HepG2 (cell line): ENCODE measurements around the gene FAM110D. TPM values are rescaled to one million over a fixed set of nuclear protein-coding genes. Genes with fewer than 3 reads are reported as not detected.

Experiments
- BRD4 ChIP-seq: sonication (generic); formaldehyde crosslinking; IDR thresholded peaks from 2 replicates; pipeline ENCODE4 v1.4.0; 2020; ENCODE audit warnings: missing genetic modification reagents
- CCAR2 ChIP-seq: fragments of 200-400 bp; formaldehyde crosslinking; optimal IDR thresholded peaks from 2 replicates; pipeline ENCODE3; 2018; ENCODE audit warnings: low read depth, mild to moderate bottlenecking, low read length, moderate library complexity
- CEBPG ChIP-seq: IDR thresholded peaks from 2 replicates; pipeline ENCODE4 v1.6.1; 2016
- HMGXB4 ChIP-seq, 2 experiments: sonication (generic) in 1 of 2; formaldehyde crosslinking in 1 of 2; IDR thresholded peaks; 2 replicates each; pipeline versions ENCODE4 v1.4.0 to v1.6.1; 2018 to 2020; ENCODE audit warnings: missing genetic modification reagents in 2 of 2, borderline replicate concordance in 1 of 2, low read depth in 1 of 2, mild to moderate bottlenecking in 1 of 2, missing biosample characterization in 1 of 2
- PAWR ChIP-seq: sonication (generic); formaldehyde crosslinking; IDR thresholded peaks from 2 replicates; pipeline ENCODE4 v1.4.0; 2020; ENCODE audit warnings: missing genetic modification reagents, mild to moderate bottlenecking, borderline replicate concordance
- POLR2G ChIP-seq: fragments of 200-400 bp; formaldehyde crosslinking; IDR thresholded peaks from 2 replicates; pipeline ENCODE4 v1.6.1; 2018; ENCODE audit warnings: mild to moderate bottlenecking, low read depth, low read length, moderate library complexity
- TFAP4 ChIP-seq: sonication (generic); IDR thresholded peaks from 2 replicates; pipeline ENCODE4 v1.6.1; 2016; ENCODE audit warnings: low read depth, borderline replicate concordance
- ZNF280D ChIP-seq: sonication (generic); formaldehyde crosslinking; IDR thresholded peaks from 2 replicates; pipeline ENCODE4 v1.5.1; 2020; ENCODE audit warnings: mild to moderate bottlenecking, missing genetic modification reagents
- ZNF335 ChIP-seq: sonication (generic); formaldehyde crosslinking; IDR thresholded peaks from 2 replicates; pipeline ENCODE4 v1.4.0; 2020; ENCODE audit warnings: missing genetic modification reagents
- ZNF512B ChIP-seq: sonication (generic); formaldehyde crosslinking; IDR thresholded peaks from 2 replicates; pipeline ENCODE4 v1.5.1; 2020; ENCODE audit warnings: missing genetic modification reagents, mild to moderate bottlenecking, borderline replicate concordance
- ZNF546 ChIP-seq: sonication (generic); formaldehyde crosslinking; conservative IDR thresholded peaks from 2 replicates; pipeline ENCODE4 v1.8.1; 2023; ENCODE audit warnings: mild to moderate bottlenecking, missing genetic modification reagents
- ZNF570 ChIP-seq: sonication (generic); formaldehyde crosslinking; IDR thresholded peaks from 2 replicates; pipeline ENCODE4 v1.4.0; 2020; ENCODE audit warnings: mild to moderate bottlenecking, missing genetic modification reagents, borderline replicate concordance
- ZNF777 ChIP-seq: sonication (generic); formaldehyde crosslinking; IDR thresholded peaks from 2 replicates; pipeline ENCODE4 v1.4.0; 2020; ENCODE audit warnings: missing genetic modification reagents
- polyA plus RNA-seq, 8 experiments: library from polyadenylated mRNA; depleted of rRNA in 3 of 8; stranded (reverse) in 7 of 8; unstranded in 1 of 8; fragments of >200 nt; fragmentation: Illumina TruSeq in 4 of 8; extraction: Trizol in 4 of 8; gene quantifications; 2 replicates each; pipeline versions ENCODE4 v1.2.1 to v1.2.3, GENCODE V29; 2011 to 2016; ENCODE audit warnings: low read depth in 4 of 8, missing spikeins in 1 of 8, mixed read lengths in 1 of 8; ENCODE audit not compliant: insufficient read depth in 1 of 8
- total RNA-seq, 5 experiments: library from RNA; depleted of rRNA; stranded (reverse); fragments of >200 nt; fragmentation: Illumina TruSeq; extraction: Trizol; gene quantifications; 2 replicates each; pipeline ENCODE4 v1.2.3, GENCODE V29; 2016; ENCODE audit warnings: low read depth in 1 of 5
- TF ChIP-seq, protein P1 (sequence below): IDR thresholded peaks from 2 replicates; pipeline ENCODE4 v1.6.1; 2018; ENCODE audit warnings: missing genetic modification reagents
- TF ChIP-seq, protein P2 (sequence below): sonication (generic); formaldehyde crosslinking; IDR thresholded peaks from 2 replicates; pipeline ENCODE4 v1.8.0; 2022; ENCODE audit warnings: missing genetic modification reagents, low read depth, mild to moderate bottlenecking, borderline replicate concordance
- TF ChIP-seq, protein P3 (sequence below): IDR thresholded peaks from 2 replicates; pipeline ENCODE4 v1.6.1; 2012; ENCODE audit warnings: inconsistent platforms

Gene FAM110D
- total and polyA plus RNA-seq, 2 of the 13 experiments (the other 11 are each of a cell fraction or from before 2014, with no cell fraction given), result not detected

- TF ChIP-seq ZNF570 (no peak), ZNF335 (CRISPR knock-in tag) (0 out of 2 replicates have a peak, but pooled peaks have one; percentile 6), ZNF512B (CRISPR knock-in tag) (no peak; the same call in 1 of the 2 replicates), BRD4 (CRISPR knock-in tag) (0 out of 2 replicates have a peak, but pooled peaks have one; percentile 61), CCAR2 (no peak), PAWR (CRISPR knock-in tag) (no peak), ZNF546 (CRISPR knock-in tag) (peak; percentile 27), TFAP4 (peak; percentile 51; the same call in 1 of the 2 replicates), CEBPG (no peak), POLR2G (peak; percentile 74), HMGXB4 (CRISPR knock-in tag; IDR thresholded peaks at IDR 0.05; ENCODE audit: borderline replicate concordance in 1 of 2, low read depth in 1 of 2) (peak in 1 of 2 experiments; percentile 53; a peak in 1 of 4 replicates), ZNF280D (CRISPR knock-in tag) (0 out of 2 replicates have a peak, but pooled peaks have one; percentile 23), ZNF777 (CRISPR knock-in tag) (peak; percentile 18)
- TF ChIP-seq, protein P1, sequence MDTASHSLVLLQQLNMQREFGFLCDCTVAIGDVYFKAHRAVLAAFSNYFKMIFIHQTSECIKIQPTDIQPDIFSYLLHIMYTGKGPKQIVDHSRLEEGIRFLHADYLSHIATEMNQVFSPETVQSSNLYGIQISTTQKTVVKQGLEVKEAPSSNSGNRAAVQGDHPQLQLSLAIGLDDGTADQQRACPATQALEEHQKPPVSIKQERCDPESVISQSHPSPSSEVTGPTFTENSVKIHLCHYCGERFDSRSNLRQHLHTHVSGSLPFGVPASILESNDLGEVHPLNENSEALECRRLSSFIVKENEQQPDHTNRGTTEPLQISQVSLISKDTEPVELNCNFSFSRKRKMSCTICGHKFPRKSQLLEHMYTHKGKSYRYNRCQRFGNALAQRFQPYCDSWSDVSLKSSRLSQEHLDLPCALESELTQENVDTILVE (CRISPR knock-in tag), result peak; percentile 32; the same call in 1 of the 2 replicates
- TF ChIP-seq, protein P2, sequence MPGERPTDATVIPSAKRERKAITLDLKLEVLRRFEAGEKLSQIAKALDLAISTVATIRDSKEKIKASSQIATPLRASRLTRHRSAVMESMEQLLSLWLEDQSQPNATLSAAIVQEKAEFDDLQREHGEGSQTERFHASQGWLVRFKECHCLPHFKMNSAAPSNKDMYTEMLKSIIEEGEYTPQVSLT (CRISPR knock-in tag), result no peak
- TF ChIP-seq, protein P3, sequence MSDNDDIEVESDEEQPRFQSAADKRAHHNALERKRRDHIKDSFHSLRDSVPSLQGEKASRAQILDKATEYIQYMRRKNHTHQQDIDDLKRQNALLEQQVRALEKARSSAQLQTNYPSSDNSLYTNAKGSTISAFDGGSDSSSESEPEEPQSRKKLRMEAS, result peak; percentile 76
These were observed 47.9 kb upstream of the FAM110D start (continued) for GRCh38 chr1:26110731-26111529.
